ENCODE data around the gene HIPK3. TPM values are rescaled to one million over a fixed set of nuclear protein-coding genes. Genes with fewer than 3 reads are reported as not detected.

The HIPK3 gene
- total RNA-seq, 1 donor from 2014 or later = 78.5 TPM

- no peak overlapping the region for H3K4me3 Mint-ChIP-seq (ENCODE audit: unreplicated experiment)
- H3K36me3 Mint-ChIP-seq (ENCODE audit: low read depth, unreplicated experiment) = peaks cover 20% of the 10 kb centered on the region
- Histone ChIP-seq H3K4me3 (ENCODE audit: insufficient read depth, low read depth, low read length) (no peak overlapping the region), H3K79me2 (ENCODE audit: insufficient read depth, low read length) (peaks cover 89% of the 10 kb centered on the region), H4K20me1 (ENCODE audit: insufficient read depth, low read length) (peaks cover 66% of the 10 kb centered on the region), H3K4me2 (ENCODE audit: low read length) (no peak overlapping the region), H2AFZ (ENCODE audit: low read depth, low read length) (no peak overlapping the region), H3K36me3 (ENCODE audit: insufficient read depth, low read length) (no peaks in the 10 kb centered on the region), H3K27me3 (ENCODE audit: insufficient read depth, low read length) (no peaks in the 10 kb centered on the region), H3K4me1 (ENCODE audit: insufficient read depth, low read length) (no peaks in the 10 kb centered on the region), H3K9me3 (ENCODE audit: insufficient read depth, low read depth, low read length) (no peaks in the 10 kb centered on the region), H3K9ac (ENCODE audit: low read length) (no peak overlapping the region), H3K27ac (ENCODE audit: low read depth, low read length) (no peak overlapping the region)
- peaks cover 3% of the 10 kb centered on the region for H3K4me1 Mint-ChIP-seq (ENCODE audit: low read depth, unreplicated experiment)
- TF ChIP-seq CTCF (IDR thresholded peaks at IDR 0.05; ENCODE audit: insufficient read depth, low read depth, low read length) (no peak), EZH2 (IDR thresholded peaks at IDR 0.05; ENCODE audit: insufficient read depth, low read length) (no peak)
- no peak for FAIRE-seq
- peaks cover 8% of the 10 kb centered on the region for H3K9me3 Mint-ChIP-seq (ENCODE audit: unreplicated experiment)
- H3K27me3 Mint-ChIP-seq (ENCODE audit: low read depth, unreplicated experiment) = no peaks in the 10 kb centered on the region
- no peak for DNase-seq (ENCODE audit: low read depth)
- no peak overlapping the region for H3K27ac Mint-ChIP-seq (ENCODE audit: unreplicated experiment)
These were observed 37.0 kb downstream of the HIPK3 start for GRCh38 chr11:33294224-33294623.

GRCh38 chr11:33294797-33295196, 37.6 kb downstream of the HIPK3 start:
- H3K27ac ChIP-seq (ENCODE audit: low read depth, low read length) = no peak overlapping the region
- no peaks in the 10 kb centered on the region for H3K4me1 ChIP-seq (ENCODE audit: insufficient read depth, low read length)
- FAIRE-seq (no peak), DNase-seq (ENCODE audit: low read depth) (no peak)
- no peak overlapping the region for H3K4me2 ChIP-seq (ENCODE audit: low read length)
- H3K36me3 Mint-ChIP-seq (ENCODE audit: low read depth, unreplicated experiment) = peaks cover 24% of the 10 kb centered on the region
- no peak overlapping the region for H3K9ac ChIP-seq (ENCODE audit: low read length)
- peaks cover 89% of the 10 kb centered on the region for H3K79me2 ChIP-seq (ENCODE audit: insufficient read depth, low read length)
- H3K27me3 ChIP-seq (ENCODE audit: insufficient read depth, low read length) = no peaks in the 10 kb centered on the region
- H3K9me3 Mint-ChIP-seq (ENCODE audit: unreplicated experiment) = peaks cover 10% of the 10 kb centered on the region
- H3K9me3 ChIP-seq (ENCODE audit: insufficient read depth, low read depth, low read length) = no peaks in the 10 kb centered on the region
- no peaks in the 10 kb centered on the region for H3K27me3 Mint-ChIP-seq (ENCODE audit: low read depth, unreplicated experiment)
- no peak overlapping the region for H3K4me3 ChIP-seq (ENCODE audit: insufficient read depth, low read depth, low read length)
- H4K20me1 ChIP-seq (ENCODE audit: insufficient read depth, low read length) = peaks cover 72% of the 10 kb centered on the region
- no peak overlapping the region for H2AFZ ChIP-seq (ENCODE audit: low read depth, low read length)
- TF ChIP-seq CTCF (IDR thresholded peaks at IDR 0.05; ENCODE audit: insufficient read depth, low read depth, low read length) (no peak), EZH2 (IDR thresholded peaks at IDR 0.05; ENCODE audit: insufficient read depth, low read length) (no peak)
- peaks cover 3% of the 10 kb centered on the region for H3K4me1 Mint-ChIP-seq (ENCODE audit: low read depth, unreplicated experiment)
- H3K36me3 ChIP-seq (ENCODE audit: insufficient read depth, low read length) = no peaks in the 10 kb centered on the region
- H3K27ac Mint-ChIP-seq (ENCODE audit: unreplicated experiment) = no peak overlapping the region
- no peak overlapping the region for H3K4me3 Mint-ChIP-seq (ENCODE audit: unreplicated experiment)

GRCh38 chr11:33296695-33297094, 39.5 kb downstream of the HIPK3 start:
- Histone ChIP-seq H3K4me1 (ENCODE audit: insufficient read depth, low read length) (no peaks in the 10 kb centered on the region), H3K27ac (ENCODE audit: low read depth, low read length) (no peak overlapping the region), H3K4me2 (ENCODE audit: low read length) (no peak overlapping the region), H3K36me3 (ENCODE audit: insufficient read depth, low read length) (no peaks in the 10 kb centered on the region), H3K9me3 (ENCODE audit: insufficient read depth, low read depth, low read length) (no peaks in the 10 kb centered on the region), H4K20me1 (ENCODE audit: insufficient read depth, low read length) (peaks cover 78% of the 10 kb centered on the region), H3K4me3 (ENCODE audit: insufficient read depth, low read depth, low read length) (no peak overlapping the region), H3K9ac (ENCODE audit: low read length) (no peak overlapping the region), H3K79me2 (ENCODE audit: insufficient read depth, low read length) (peaks cover 88% of the 10 kb centered on the region), H2AFZ (ENCODE audit: low read depth, low read length) (no peak overlapping the region), H3K27me3 (ENCODE audit: insufficient read depth, low read length) (no peaks in the 10 kb centered on the region)
- Mint-ChIP-seq H3K4me1 (ENCODE audit: low read depth, unreplicated experiment) (no peaks in the 10 kb centered on the region), H3K27me3 (ENCODE audit: low read depth, unreplicated experiment) (no peaks in the 10 kb centered on the region), H3K9me3 (ENCODE audit: unreplicated experiment) (peaks cover 10% of the 10 kb centered on the region), H3K27ac (ENCODE audit: unreplicated experiment) (no peak overlapping the region), H3K4me3 (ENCODE audit: unreplicated experiment) (no peak overlapping the region), H3K36me3 (ENCODE audit: low read depth, unreplicated experiment) (peaks cover 29% of the 10 kb centered on the region)
- DNase-seq (ENCODE audit: low read depth) = no peak
- no peak for FAIRE-seq
- no peak for TF ChIP-seq CTCF (IDR thresholded peaks at IDR 0.05; ENCODE audit: insufficient read depth, low read depth, low read length)
- no peak for TF ChIP-seq EZH2 (IDR thresholded peaks at IDR 0.05; ENCODE audit: insufficient read depth, low read length)
